Measurements from ENCODE around the gene TAB3.
"Not testable (repeated sequence)": the region's sequence is repeated elsewhere in the genome, so short reads cannot be mapped to it uniquely, and the experiment has no call there.

The TAB3 gene

DNA sequence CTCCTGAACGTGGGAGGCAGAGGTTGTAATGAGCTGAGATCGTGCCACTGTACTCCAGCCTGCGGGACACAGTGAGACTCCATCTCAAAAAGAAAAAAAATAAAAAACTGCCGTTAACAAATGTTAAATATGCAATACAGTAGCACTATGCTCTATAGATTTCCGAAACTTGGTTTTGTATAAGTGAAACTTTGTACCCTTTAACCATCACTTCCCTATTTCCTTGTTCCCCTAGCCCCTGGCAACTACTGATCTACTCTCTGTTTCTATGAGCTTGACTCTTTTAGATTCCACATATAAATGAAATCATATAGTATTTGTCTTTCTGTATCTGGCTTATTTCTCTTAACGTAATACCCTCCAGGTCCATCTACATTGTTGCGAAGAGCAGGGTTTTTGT lies 74.1 kb downstream of the TAB3 start:
- DNase-seq: no peak

DNA sequence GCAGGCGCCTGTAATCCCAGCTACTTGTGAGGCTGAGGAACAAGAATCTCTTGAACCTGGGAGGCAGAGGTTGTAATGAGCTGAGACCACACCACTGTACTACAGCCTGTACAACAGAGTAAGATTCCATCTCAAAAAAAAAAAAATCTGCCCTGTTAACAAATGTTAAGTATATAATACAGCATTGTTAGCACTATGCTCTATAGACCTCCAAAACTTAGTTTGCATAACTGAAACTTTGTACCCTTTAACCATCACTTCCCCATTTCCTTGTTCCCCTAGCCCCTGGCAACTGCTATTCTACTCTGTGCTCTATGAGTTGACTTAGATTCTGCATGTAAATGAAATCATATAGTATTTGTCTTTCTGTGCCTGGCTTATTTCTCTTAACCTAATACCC lies 76.7 kb downstream of the TAB3 start:
- DNase-seq: no peak

DNA sequence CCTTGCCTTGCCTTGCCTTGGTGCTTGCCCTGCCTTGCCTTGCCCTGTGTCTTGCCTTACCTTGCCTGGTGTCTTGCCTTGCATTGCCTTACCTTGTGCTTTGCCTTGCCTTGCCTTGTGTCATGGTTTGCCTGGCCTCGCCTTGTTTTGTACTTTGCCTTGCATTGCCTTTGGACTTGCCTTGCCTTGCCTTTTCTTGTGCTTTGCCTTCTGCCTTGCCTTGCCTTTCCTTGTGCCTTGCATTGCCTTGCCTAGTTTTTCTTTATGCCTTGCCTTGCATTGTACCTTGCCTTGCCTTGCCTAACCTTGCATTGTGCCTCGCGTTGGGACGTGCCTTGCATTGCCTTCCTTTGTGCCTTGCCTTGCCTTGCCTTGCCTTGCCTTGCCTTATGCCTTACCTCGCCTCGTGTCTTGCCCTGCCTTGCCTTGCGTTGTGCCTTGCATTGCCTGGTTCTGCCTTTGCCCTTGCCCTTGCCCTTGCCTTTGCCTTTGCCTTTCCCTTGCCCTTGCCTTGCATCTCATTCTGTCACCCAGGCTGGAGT lies 82.8 kb downstream of the TAB3 start:
- DNase-seq: no peak

DNA sequence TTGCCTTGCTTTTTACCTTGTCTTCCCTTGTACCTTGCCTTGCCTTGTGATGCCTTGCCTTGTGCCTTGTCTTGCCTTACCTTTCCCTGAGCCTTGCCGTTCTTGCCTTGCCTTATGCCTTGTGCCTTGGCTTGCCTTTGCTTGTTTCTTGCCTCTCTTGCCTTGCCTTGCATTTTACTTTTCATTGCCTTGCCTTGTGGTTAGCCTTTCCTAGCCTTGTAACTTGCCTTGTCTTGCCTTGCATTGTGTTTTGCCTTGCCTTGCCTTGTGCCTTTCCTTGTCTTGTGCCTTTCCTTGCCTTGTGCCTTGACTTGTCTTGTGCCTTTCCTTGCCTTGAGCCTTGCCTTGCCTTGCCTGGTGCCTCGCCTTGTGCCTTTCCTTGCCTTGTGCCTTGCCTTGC lies 84.6 kb downstream of the TAB3 start:
- DNase-seq: no peak

DNA sequence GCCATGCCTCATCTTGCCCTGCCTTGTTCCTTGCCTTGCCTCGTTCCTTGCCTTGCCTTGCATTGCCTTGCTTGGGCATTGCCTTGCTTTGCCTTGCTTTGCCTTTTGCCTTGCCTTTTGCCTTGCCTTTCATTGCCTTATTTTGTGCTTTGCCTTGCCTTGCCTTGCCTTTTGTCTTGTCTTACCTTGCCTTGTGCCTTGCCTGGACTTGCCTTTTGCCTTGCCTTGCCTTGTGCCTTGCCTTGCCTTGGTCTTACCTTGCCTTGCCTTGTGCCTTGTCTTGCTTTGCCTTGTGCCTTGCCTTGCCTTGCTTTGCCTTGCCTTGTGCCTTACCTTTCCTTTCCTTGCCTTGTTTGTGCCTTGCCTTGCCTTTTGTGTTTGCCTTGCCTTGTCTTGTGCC lies 88.2 kb downstream of the TAB3 start:
- no peak for DNase-seq

DNA sequence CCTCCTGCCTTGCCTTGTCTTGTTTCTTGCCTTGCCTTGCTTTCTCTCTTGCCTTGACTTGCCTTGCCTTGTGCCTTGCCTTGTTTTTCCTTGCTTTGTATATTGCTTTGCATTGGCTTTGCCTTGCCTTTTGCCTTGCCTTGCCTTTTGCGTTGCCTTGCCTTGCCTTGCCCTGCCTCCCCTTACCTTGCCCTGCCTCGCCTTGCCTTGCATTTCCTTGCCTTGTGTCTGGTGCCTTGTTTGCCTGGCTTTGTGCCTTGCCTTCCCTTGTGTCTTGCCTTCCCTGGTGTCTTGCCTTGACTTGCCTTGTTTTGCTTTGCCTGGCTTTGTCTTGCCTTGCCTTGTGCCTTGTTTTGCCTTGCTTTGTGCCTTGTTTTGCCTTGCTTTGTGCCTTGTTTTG lies 89.7 kb downstream of the TAB3 start:
- no peak for DNase-seq

DNA sequence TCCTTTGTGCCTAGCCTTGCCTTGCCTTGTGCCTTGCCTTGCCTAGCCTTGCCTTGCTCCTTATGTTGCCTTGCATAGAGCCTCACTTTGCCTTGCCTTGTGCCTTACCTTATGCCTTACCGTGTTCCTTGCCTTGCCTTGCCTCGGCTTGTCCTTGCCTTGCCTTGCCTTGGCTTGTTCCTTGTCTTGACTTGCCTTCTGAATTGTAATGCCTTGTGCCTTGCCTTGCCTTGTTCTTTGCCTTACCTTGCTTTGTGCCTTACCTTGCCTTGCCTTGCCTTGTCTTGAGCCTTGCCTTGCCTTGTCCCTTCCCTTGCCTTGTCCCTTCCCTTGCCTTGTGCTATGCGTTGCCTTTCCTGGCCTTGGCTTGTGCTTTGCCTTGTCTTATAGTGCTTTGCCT lies 90.2 kb downstream of the TAB3 start:
- no peak for DNase-seq

DNA sequence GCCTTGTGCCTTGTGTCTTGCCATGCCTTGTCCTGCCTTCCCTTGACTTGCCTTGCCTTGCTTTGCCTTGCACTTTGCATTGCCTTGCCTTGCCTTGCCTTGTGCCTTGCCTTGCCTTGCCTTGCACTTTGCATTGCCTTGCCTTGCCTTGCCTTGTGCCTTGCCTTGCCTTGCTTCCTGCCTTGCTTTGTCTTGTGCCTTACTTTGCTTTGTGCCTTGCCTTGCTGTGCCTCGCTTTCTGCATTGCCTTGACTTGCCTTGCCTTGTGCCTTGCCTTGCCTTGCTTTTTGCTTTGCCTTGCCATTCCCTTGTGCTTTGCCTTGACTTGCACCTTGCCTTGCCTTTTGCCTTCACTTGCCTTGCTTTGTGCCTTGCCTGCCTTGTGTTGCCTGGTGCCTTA lies 91.8 kb downstream of the TAB3 start:
- DNase-seq: not testable (repeated sequence)

DNA sequence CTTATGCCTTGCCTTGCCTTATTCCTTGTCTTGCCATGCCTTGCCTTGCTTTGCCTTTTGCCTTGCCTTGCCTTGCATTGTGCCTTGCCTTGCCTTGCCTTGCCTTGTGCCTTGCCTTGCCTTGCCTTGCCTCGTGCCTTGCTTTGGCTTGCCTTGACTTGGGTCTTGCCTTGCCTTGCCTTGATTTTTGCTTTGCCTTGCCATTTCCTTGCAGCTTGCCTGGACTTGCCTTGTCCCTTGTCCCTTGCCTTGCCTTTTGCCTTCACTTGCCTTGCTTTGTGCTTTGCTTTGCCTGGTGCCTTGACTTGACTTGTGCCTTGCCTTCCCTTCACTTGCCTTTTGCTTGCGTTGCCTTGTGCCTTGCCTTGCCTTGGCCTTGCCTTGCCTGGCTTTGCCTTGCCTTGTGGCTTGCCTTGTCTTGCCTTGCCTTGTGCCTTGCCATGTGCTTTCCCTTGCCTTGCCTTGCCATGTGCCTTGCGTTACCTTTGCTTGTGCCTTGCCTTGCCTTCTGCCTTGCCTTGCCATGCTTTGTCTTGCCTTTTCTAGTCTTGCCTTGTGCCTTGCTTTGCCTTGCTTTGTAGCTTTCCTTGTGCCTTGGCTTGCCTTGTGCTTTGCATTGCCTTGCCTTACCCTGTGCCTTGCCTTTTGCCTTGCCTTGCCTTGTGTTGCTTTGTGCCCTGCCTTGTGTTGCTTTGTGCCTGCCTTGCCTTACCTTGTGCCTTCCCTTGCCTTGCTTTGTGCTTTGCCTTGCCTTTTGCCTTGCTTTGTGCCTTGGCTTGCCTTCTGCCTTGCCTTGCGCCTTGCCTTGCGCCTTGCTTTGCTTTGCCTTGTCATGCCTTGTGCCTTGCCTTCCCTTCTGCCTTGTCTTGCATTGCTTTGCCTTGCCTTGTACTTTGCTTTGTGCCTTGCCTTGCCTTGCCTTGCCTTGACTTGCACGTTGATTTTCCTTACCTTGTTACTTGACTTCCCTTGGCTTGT lies 92.8 kb downstream of the TAB3 start:
- DNase-seq: no peak

DNA sequence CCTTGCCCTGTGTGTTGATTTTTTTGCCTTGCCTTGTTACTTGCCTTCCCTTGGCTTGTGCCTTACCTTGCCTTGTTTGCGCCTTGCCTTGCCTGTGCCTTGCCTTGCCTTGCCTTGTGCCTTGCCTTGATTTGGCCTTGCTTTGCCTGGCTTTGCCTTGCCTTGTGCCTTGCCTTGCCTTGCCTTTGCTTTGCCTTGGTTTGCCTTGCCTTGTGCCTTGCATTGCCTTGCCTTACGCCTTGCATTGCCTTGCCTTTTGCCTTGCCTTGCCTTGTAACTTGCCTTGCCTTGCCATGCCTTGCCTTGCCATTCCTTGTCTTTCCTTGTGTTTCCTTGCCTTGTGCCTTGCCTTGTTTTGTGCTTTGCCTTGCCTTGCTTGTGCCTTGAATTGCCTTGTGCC lies 94.6 kb downstream of the TAB3 start:
- no peak for DNase-seq

DNA sequence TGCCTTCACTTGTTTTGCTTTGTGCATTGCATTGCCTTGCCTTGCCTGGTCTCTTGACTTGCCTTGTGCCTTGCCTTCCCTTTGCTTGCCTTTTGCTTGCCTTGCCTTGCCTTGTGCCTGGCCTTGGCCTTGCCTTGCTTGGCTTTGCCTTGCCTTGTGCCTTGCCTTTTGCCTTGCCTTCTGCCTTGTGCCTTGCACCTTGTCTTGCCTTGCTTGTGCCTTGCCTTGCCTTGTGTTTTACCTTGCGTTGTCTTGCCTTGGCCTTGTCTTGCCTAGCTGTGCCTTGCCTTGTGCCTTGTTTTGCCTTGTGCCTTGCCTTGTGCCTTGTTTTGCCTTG lies 95.3 kb downstream of the TAB3 start:
- DNase-seq: no peak

DNA sequence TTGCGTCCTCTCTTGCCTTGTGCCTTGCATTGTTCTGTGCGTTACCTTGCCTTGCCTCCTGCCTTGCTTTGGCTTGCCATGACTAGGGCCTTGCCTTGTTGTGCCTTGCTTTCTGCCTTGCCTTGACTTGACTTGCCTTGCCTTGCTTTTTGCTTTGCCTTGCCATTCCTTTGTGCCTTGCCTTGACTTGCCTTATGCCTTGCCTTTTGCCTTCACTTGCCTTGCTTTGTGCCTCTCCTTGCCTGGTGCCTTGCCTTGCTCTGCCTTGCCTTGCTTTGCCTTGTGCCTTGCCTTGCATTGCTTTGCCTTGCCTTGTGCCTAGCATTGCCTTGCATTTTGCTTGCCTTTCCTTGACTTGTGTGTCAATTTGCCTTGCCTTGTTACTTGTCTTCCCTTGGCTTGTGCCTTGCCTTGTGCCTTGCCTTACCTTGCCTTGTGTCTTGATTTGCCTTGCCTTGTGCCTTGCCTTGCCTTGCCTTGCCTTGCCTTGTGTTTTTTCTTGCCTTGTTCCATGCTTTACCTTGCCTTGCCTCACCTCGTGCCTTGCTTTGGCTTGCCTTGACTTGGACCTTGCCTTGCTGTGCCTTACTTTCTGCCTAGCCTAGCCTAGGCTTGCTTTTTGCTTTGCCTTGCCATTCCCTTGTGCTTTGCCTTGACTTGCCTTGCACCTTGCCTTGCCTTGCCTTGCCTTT lies 95.8 kb downstream of the TAB3 start:
- DNase-seq: no peak

DNA sequence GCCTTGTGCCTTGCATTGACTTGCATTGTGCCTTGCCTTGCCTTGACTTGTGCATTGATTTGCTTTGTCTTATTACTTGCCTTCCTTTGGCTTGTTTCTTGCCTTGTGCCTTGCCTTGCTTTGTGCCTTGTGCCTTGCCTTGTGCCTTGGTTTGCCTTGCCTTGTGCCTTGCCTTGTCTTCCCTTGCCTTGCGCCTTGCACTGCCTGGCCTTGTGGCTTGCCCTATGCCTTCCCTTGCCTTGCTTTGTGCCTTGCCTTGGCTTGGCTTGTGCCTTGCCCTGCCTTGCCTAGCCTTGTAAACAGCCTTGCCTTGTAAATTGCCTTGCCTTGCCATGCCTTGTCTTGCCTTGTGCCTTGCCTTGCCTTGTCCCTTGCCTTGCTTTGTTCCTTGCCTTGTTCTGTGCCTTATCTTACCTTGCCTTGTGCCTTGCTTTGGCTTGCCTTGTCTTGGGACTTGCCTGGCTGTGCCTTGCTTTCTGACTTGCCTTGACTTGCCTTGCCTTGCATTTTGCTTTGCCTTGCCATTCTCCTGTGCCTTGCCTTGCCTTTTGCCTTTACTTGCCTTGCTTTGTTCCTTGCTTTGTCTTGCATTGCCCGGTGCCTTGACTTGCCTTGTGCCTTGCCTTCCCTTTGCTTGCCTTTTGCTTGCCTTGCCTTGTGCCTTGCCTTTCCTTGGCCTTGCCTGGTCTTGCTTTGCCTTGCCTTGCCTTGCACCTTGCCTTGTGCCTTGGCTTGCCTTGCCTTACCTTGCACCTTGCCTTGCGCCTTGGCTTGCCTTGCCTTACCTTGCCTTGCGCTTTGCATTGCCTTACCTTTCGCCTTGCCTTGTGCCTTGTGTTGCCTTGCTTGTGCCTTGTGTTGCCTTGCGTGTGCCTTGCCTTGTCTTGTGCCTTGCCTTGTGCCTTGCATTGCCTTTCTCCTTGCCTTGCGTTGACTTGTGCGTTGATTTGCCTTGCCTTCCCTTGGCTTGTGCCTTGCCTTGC lies 97.5 kb downstream of the TAB3 start:
- no peak for DNase-seq

DNA sequence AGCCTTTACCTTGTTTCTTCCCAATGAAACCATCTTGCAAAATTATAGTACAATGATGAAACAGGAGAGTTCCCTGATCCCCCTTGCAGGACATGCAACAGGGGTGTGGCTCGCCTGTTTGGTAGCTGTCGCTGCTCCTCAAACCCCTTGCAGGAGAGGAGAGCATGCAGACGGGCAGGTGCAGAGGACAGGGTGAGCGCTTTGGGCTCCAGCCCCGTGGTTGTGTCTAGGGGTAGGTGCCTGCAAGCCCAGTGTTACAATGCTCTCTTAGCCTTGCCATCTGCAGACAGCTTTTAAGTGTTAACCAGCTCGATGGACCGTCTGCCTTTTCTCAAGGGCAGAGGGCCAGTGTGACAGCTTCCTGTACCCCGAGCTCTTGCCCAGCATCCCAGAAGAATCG lies 102.0 kb downstream of the TAB3 start:
- DNase-seq: no peak

DNA sequence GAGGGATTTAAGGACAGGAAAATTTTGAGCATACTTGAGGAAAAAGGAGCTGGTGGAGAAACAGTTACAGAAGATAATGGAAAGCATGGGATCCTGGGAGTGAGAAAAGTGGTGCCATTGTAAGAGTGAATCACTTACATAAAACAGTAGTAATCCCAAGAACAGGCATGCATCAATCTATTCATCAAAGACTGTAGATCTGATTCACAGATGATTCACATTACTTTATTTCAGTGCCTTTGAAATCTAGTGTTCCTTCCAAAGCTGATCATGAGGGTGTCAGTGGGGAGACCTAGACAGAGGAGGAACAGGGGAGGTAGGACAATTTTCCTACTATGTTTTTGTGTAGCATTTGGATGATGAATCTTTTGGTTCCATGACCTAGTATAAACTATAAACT lies 102.7 kb downstream of the TAB3 start:
- no peak for DNase-seq

DNA sequence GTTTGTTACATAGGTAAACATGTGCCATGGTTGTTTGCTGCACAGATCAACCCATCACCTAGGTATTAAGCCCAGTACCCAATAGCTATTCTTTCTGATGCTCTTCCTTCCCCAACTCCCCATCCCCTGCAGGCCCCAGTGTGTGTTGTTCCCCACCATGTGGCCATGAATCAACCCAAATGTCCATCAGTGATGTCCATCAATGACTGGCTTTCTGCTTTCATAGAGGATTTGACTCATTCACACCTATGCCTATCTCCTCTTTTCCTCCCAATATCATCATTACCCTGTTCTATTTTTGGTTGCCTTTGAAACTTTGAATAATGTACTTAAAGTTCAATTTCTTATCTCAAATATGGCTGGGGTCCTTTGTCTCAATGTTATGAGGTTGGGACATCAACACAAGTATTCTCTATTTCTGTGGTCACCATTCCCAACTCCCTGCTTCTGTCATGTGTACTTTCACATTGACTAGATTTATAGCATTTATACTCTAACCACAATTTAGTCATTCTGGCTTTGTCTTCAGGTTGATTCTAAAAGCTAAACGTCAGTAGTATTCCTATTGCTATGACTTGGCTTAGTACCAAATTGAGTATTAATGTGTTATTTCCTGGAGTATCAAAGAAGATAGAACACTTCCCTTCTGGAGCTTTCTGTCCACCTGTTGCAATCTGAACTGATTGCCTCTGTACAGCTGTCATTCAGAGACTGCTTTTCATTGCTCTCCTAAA lies 107.2 kb downstream of the TAB3 start:
- no peak for DNase-seq

DNA sequence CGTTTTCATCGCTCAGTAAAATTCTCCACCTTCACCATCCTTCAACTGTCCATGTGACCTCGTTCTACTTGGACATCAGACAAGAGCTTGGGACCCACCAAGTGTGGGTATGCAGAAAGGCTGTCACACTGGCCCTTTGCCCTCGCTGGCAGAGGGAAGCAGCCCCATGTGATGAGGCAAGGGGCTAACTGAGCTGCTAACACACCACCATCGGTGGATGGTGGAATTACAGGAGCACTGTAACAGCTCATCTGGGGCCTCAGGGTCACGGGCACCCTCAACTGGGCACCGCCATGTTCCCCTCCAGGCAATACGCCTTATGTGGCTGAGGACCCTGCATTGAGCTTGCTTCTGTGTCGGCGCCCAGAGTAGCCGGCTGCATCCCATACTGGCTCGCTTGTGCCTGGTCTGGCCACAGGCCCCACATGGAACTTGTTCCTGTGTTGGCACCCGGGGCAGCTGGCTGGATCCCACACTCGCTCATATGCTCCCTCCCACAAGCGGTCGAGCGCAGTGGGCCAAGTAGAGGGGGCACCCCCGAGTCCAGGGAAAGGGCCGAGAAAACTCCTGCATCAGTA lies 109.5 kb downstream of the TAB3 start:
- no peak for DNase-seq

DNA sequence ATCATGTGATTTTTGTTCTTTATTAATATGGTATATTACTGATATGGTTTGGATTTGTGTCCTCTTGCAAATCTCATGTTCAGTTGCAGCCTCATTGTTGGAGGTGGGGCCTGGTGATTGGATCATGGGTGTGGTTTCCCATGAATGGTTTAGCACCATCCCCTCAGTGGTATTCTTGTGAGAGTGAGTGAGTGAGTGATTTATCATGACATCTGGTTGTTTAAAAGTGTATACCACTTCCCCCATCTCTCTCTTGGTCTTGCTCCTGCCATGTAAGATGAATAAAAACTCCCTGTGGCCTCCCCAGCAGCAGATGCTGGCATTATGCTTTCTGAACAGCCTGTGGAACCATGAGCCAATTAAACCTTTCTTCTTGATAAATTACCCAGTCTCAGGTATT lies 111.5 kb downstream of the TAB3 start:
- DNase-seq: no peak

Data from NCI-H2029 treated with DMSO at 0.1 percent for 48 hours (cell line).